Kidney epithelial cell (primary cell): Measurements from ENCODE around the gene SSTR5. TPM values are rescaled to one million over a fixed set of nuclear protein-coding genes. Genes with fewer than 3 reads are reported as not detected.

ENCODE experiments used
- DNase-seq: peaks from one replicate; pipeline ENCODE4 v3.0.0-alpha.2; 2010; ENCODE audit warnings: low read depth
- H3K27me3 ChIP-seq: 2 replicates; pipeline ENCODE4 v1.6.0; 2011; ENCODE audit warnings: low read length; ENCODE audit not compliant: control insufficient read depth, insufficient read depth
- H3K36me3 ChIP-seq: 2 replicates; pipeline ENCODE4 v1.5.1; 2011; ENCODE audit warnings: low read length; ENCODE audit not compliant: control insufficient read depth, insufficient read depth
- H3K4me3 ChIP-seq: 2 replicates; pipeline ENCODE4 v1.5.1; 2011; ENCODE audit warnings: low read depth, mild to moderate bottlenecking, control low read depth, low read length
- CTCF ChIP-seq: IDR thresholded peaks from 2 replicates; pipeline ENCODE4 v1.5.1; 2011; ENCODE audit warnings: mild to moderate bottlenecking, moderate library complexity, low read length, control low read depth, inconsistent platforms; ENCODE audit not compliant: insufficient read depth, poor library complexity, severe bottlenecking
- total RNA-seq: library from RNA; depleted of rRNA; stranded (reverse); fragments of >200 nt; gene quantifications from 2 replicates; pipeline ENCODE4 v1.2.3, GENCODE V29; 2015

The SSTR5 gene
- total RNA-seq, 1 donor from 2014 or later = not detected

- H3K4me3 ChIP-seq = no peak overlapping the region
- no peak for TF ChIP-seq CTCF
- no peak for DNase-seq
- no peaks in the 10 kb centered on the region for H3K36me3 ChIP-seq
- peaks cover 45% of the 10 kb centered on the region for H3K27me3 ChIP-seq
Observed at GRCh38 chr16:1053700-1054368, 18.7 kb upstream of the SSTR5 start.

- Histone ChIP-seq H3K36me3 (no peaks in the 10 kb centered on the region), H3K4me3 (no peak overlapping the region), H3K27me3 (peaks cover 37% of the 10 kb centered on the region)
- peak; percentile 86 for TF ChIP-seq CTCF
- peak; percentile 4 for DNase-seq
Observed at GRCh38 chr16:1054660-1055556, 17.6 kb upstream of the SSTR5 start.

- Histone ChIP-seq H3K4me3 (no peak overlapping the region), H3K27me3 (peaks cover 30% of the 10 kb centered on the region), H3K36me3 (no peaks in the 10 kb centered on the region)
- TF ChIP-seq CTCF = no peak
- no peak for DNase-seq
Observed at GRCh38 chr16:1055557-1055924, 17.0 kb upstream of the SSTR5 start.

GRCh38 chr16:1056196-1056595, 16.4 kb upstream of the SSTR5 start:
- Histone ChIP-seq H3K27me3 (peaks cover 25% of the 10 kb centered on the region), H3K4me3 (no peak overlapping the region), H3K36me3 (no peaks in the 10 kb centered on the region)
- DNase-seq = no peak
- no peak for TF ChIP-seq CTCF

- no peak for DNase-seq
- TF ChIP-seq CTCF = peak; percentile 66
- Histone ChIP-seq H3K4me3 (no peak overlapping the region), H3K36me3 (no peaks in the 10 kb centered on the region), H3K27me3 (peaks cover 25% of the 10 kb centered on the region)
Observed at GRCh38 chr16:1057252-1057932, 15.2 kb upstream of the SSTR5 start.
